NCI-H524 treated with DMSO at 0.1 percent for 48 hours (cell line): Measurements from ENCODE around the gene ATAD2B.

Experiments
- DNase-seq: peaks from one replicate; lab custom pipeline; 2025; lab: John Stamatoyannopoulos, UW

ATAD2B gene

DNA sequence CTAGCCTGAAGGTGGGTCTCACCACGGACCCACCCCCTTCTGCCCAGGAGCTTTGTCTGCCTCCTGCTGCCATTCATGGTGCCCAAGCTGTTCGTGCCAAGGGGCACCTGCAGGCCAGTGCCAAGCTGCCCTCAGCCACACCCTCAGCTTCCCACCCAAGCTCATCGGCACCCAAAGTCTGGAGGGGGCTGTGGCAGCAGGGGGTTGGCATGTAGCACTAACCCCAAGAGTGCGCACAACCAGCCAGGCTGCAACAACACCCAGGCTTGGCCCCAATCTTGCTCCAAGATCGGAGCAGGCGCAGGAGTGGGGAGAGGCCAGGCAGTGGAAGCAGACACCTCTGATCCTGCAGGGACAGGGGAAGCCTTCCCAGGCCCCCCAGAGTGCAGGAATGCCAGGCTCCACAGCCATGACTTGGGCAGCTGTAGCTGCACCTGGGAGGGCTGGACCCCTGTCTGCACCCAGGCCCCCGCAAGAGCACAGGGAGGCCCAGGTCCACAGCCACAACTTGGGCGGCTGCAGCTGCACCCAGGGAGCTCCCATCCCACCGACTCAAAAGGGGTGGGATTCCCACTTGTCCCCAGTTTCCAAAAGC lies 89.9 kb downstream of the ATAD2B start:
- no peak for DNase-seq

DNA sequence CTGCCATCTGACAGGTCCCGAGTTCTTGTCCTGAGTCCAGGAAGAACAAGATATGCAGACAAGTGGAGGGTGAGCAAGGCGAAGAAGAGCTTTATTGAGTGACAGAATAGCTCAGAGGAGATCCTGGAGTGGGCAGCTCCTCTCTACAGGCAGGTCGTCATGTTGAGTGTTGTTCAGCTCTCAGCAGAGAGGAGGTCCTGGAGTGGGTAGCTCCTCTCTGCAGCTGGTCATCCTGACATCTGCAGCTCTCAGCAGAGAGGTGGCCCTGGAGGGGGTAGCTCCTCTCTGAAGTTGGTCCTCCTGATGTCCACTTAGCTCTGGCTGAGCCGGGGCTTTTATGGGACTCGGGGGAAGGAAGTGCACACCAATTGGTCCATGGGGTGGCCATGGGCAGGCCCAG lies 90.4 kb downstream of the ATAD2B start:
- no peak for DNase-seq

GRCh38 chr2:23835988-23836387 lies 90.9 kb downstream of the ATAD2B start:
- DNase-seq, result no peak

GRCh38 chr2:23835423-23835822 lies 91.5 kb downstream of the ATAD2B start:
- DNase-seq, result no peak

- no peak for DNase-seq
These were observed 97.9 kb downstream of the ATAD2B start for GRCh38 chr2:23828986-23829385.

DNA sequence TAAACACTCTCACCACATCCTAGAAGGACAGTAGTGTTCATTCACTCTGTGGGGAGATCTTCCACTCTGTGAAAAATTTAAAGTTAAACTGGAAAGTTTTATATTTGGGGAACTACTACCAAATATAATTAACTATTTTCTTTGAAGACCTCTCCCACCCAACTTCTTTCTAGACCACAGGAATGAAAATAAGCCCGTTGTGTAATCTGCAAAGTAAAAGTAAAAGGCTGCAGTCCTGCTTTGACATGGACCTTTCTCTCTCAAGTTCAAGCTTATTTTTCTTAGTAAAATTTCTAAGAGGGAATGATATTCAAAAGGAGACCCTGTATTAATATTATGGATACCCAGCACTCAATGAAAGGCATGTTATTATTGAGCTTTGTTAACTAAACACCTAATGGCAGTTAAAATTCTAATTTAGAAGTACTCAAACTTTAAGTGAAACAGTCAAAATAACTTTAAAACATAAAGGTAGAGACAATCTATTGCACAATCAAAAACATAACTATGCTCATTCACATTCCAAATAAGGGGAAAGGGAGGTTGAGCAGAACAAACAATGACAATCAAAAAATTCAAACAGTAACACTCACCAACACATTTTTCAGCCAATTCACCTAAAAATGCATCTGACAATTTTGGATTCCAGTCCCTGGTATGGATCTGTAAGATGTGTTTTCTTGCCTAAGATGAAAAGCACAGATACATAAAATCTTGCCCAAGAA lies 98.5 kb downstream of the ATAD2B start:
- no peak for DNase-seq

DNA sequence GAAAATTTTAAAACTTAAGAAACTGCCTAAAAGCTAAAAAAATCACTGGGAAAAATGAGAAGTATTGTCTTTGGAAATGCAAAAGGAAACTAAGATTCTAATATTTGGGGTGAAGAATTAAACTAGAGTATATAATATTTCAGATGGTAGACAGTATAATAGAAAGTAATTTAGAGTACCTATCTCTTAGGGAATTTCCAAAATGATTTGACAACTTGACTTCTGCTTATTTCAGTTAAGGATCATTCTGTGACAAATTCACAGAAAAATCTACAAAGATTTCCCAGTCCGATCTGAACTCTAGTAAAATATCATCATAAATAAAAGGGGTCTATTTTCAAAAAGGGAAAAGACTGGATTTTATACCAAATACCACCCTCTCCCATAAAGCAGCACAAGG lies 99.6 kb downstream of the ATAD2B start:
- no peak for DNase-seq

GRCh38 chr2:23826771-23827170 lies 100.2 kb downstream of the ATAD2B start:
- no peak for DNase-seq

- DNase-seq, result no peak
These were observed 100.9 kb downstream of the ATAD2B start for GRCh38 chr2:23826040-23826439.

- no peak for DNase-seq
These were observed 102.1 kb downstream of the ATAD2B start for GRCh38 chr2:23824777-23825212.

DNA sequence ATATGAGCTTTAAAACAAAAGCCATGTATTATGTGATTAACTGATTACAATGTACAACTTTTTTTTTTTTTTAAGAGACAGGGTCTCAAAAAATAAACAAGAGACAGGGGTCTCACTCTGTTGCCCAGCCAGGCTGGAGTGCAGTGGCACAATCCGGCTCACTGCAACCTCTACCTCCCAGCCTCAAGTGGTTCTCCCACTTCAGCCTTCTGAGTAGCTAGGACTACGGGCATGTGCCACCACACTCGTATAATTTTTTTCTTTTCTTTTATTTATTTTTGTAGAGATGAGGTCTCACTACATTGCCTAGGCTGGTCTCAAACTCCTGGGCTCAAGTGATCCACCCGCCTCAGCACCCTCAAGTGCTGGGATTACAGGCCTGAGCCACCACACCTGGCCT lies 103.1 kb downstream of the ATAD2B start:
- no peak for DNase-seq

DNA sequence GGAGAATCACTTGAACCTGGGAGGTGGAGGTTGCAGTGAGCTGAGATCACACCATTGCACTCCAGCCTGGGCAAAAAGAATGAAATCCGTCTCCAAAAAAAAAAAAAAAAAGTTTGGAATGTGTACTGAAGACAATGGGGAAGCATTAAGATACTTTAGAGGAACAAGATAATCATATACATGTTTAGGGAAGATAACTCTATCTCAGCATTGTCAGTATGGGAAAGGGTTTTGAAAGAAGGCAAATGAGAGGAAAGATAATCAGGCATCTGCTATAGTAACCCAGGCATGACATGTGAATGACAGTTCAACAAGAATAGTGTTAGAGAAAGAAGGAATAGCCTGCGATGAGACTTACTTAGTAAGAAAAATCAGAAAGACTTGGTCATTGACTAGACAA lies 112.0 kb downstream of the ATAD2B start:
- DNase-seq, result no peak

DNA sequence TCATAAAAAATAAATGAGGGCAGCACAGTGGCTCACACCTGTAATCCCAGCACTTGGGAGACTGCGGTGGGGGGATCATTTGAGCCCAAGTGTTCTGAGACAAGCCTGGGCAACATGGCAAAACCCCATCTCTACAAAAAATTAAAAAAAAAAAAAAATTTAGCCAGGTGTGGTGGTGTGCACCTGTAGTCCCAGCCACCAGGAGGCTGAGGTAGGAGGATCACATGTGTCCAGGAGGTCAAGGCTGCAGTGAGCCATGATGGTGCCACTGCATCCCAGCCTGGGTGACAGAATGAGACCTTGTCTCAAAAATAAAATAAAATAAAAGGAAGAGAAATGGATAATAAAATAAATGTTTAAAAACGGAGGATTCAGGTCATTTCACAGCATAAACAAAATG lies 113.5 kb downstream of the ATAD2B start:
- DNase-seq, result no peak

- no peak for DNase-seq
These were observed 117.8 kb downstream of the ATAD2B start for GRCh38 chr2:23809150-23809549.

DNA sequence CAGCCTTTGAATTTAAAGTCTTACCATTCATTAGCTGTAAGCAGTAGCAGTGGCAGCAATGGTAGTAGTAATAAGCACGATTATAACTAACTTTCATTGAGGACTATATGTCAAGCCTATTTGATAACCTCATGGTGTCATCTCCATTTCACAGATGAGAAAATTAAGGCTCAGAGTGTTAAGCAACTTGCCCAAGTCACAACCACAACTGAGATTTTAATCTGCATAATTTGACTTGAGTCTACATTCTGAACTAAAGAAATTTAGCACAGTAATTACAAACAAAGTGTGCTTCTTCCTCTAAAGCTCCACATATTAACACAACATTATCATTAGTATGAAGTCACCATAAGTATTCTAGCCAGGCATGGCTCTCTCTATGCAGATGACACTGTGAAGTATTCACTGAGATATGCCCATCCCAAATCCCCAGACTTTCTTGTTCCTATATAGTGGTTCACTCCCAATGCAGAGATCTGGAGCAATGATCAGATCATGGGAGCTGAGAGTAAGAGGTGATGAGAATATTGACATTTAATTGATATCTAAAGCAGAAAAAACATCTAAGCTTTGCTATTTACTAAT lies 120.2 kb downstream of the ATAD2B start:
- no peak for DNase-seq

GRCh38 chr2:23806201-23806600 lies 120.7 kb downstream of the ATAD2B start:
- no peak for DNase-seq

GRCh38 chr2:23803965-23804542 lies 122.9 kb downstream of the ATAD2B start:
- DNase-seq, result no peak

DNA sequence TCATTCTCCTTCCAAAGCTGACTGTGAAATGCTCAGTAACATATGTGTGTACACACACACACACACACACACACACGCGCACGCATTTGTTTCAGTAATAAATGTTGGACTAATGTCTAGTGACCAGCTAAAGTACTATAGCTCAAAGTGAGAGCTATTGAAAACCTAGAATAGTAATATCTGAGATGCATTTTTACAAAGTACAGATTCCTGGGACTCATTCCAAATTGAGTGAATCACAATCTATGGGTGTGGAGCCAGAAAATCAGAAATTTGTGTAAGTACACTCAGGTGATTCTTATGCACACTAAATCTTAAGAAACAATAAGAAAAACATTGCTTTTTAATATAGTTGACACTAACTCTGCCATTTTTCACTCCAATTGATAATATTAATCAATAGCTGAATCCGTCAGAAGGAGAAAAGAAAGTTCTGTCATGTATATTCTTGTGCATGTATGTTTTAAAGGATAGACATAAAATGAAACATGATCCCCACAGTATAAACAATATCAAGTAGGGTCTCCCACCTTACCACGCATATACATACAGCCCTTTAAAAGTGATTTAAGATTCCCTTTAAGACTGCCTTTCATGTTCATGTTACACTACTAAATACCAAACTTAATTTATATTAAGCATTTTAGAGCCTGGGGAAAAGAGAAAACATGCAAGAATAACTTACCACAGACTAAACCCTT lies 123.5 kb downstream of the ATAD2B start:
- no peak for DNase-seq

DNA sequence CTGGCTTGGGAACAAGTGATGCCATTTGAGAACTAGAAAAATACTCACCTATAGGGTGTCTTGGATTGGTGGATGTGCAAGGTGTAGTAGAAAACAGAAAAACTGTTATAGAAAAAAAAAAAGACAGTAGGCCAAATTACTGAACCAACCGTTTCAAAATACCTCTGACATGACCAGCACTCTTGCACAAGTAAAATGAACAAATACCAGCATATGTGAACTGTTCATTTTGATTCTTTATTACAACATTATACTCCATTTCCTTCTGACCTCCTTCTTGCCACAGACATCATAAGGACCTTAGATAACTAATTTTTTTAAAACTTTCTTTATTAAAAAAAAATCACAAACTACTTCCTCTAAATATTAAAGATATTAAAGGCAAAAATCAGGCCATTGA lies 125.5 kb downstream of the ATAD2B start:
- no peak for DNase-seq

DNA sequence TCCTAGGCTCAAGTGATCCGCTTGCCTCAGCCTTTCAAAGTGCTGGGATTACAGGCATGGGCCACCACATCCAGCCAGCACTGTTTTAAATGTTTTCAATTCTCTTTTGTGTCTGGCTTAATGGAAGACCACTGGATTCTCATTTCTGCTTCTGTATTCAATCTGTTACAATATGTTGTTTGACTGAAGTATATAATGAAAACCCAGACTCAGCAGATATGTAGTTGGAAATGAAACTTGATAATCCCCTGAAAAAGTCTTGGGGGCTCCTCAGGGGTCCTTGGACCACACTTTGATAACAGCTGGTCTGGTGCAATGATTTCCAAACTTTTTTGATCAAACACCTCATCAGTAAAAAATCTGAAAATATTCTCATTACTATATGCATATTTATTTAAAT lies 132.7 kb downstream of the ATAD2B start:
- DNase-seq, result no peak

DNA sequence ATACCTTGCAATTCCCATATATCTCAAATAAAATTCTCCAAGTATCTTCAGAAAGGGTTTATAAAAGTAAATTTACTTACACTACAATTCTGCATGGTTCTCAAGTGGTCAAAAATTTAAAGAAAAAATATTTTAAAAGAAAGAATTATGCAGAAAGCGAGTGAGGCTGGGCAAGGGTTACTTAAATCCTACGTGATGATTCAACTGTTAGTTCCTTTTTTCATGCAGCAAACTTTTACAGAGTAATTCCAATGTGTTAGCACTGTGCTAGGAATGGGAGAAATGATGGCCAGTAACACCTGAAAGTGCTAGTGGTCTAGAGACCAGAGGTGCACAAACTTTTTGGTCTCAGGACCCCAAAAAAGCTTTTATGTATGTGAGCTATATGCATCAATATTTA lies 133.4 kb downstream of the ATAD2B start:
- no peak for DNase-seq

DNA sequence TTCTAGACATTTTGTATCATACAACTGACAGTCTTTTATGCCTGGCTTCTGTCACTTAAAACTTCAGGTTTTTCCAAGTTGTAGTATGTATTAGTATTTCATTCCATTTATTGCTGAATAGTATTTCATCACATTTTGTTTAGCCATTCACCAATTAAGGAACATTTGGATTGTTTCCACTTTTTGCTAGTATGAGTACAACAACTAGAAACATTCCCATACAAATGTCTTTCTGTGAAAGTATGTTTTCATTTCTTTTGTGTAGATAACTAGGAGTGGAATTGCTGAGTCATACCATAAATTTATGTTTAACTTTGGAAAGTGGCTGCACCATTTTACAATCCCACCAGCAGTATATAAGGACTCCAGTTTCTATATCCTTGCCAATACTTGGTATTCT lies 135.9 kb downstream of the ATAD2B start:
- DNase-seq, result no peak

GRCh38 chr2:23789012-23789411 lies 137.9 kb downstream of the ATAD2B start:
- DNase-seq, result no peak
